Sigmoid colon (tissue), 7 donors: Measurements from ENCODE around the gene CSPG5. TPM values are rescaled to one million over a fixed set of nuclear protein-coding genes. Genes with fewer than 3 reads are reported as not detected.

Experiments used
- DNase-seq: peaks from one replicate; pipeline ENCODE4 v3.0.0-alpha.2; 2019
- H3K27ac ChIP-seq, 4 donors: fragments of 200-600 bp; sonication (generic); one replicate each; pipeline ENCODE4 v1.5.1; 2016 to 2019; ENCODE audit warnings: mild to moderate bottlenecking in 1 of 4
- H3K27me3 ChIP-seq, 3 donors: fragments of 200-600 bp; sonication (generic); one replicate each; pipeline ENCODE4 v1.5.1; 2019; ENCODE audit warnings: mild to moderate bottlenecking in 1 of 3
- H3K36me3 ChIP-seq, 4 donors: fragments of 200-600 bp; sonication (generic); one replicate each; pipeline ENCODE4 v1.5.1; 2016 to 2019
- H3K4me1 ChIP-seq, 4 donors: fragments of 200-600 bp; sonication (generic); one replicate each; pipeline ENCODE4 v1.5.1; 2017 to 2019
- H3K4me3 ChIP-seq, 4 donors: fragments of 200-600 bp; sonication (generic); one replicate each; pipeline ENCODE4 v1.5.1; 2017 to 2019; ENCODE audit warnings: mild to moderate bottlenecking in 2 of 4, moderate library complexity in 1 of 4
- H3K9me3 ChIP-seq, 4 donors: fragments of 200-600 bp in 3 of 4; sonication (generic) in 3 of 4; one replicate each; pipeline versions ENCODE4 v1.5.1 to v1.6.1; 2013 to 2019
- CTCF ChIP-seq, 4 experiments: fragments of 450-650 bp in 3 of 4; fragments of 200-600 bp in 1 of 4; IDR thresholded peaks; one replicate each; pipeline ENCODE4 v1.5.1; 2016 to 2019; ENCODE audit warnings: antibody characterized with exemption in 4 of 4, mild to moderate bottlenecking in 3 of 4, moderate library complexity in 2 of 4
- EP300 ChIP-seq, 4 donors: sonication (generic); formaldehyde crosslinking; IDR thresholded peaks; one replicate each; pipeline ENCODE4 v1.6.1; 2017; ENCODE audit warnings: antibody characterized with exemption in 4 of 4
- POLR2A ChIP-seq, 2 donors: fragments of 450-650 bp; IDR thresholded peaks; one replicate each; pipeline ENCODE4 v1.6.1; 2016; ENCODE audit warnings: antibody characterized with exemption in 2 of 2, mild to moderate bottlenecking in 2 of 2, moderate library complexity in 2 of 2
- POLR2AphosphoS5 ChIP-seq, 4 donors: sonication (generic); formaldehyde crosslinking; IDR thresholded peaks; one replicate each; pipeline ENCODE4 v1.6.1; 2017; ENCODE audit warnings: antibody characterized with exemption in 4 of 4
- WGBS, 2 donors: extraction: QIAGEN DNeasy Blood & Tissue Kit; methylation state at CpG; one replicate each; pipeline ENCODE4 v1.1.7; 2013; 5-methylcytosine and 5-hydroxymethylcytosine counted together
- intact Hi-C: fragments of 100-400 bp; cut with DNase I; formaldehyde crosslinking; loops from one replicate; pipeline ENCODE4 v1.15.1; 2023
- polyA plus RNA-seq, 3 donors: library from polyadenylated mRNA; stranded (reverse); fragments of 200-250 nt; gene quantifications; one replicate each; pipeline ENCODE4 v1.2.3, GENCODE V29; 2013
- total RNA-seq, 4 donors: library from RNA; depleted of rRNA; stranded (reverse); fragments of >200 nt; gene quantifications; one replicate each; pipeline ENCODE4 v1.1.0, GENCODE V29; 2016
- donor health status: healthy with polysubstance abuse.
- donor health status: Bipolar disorder and iron deficiency.
- donor health status: healthy.

Gene CSPG5
- total and polyA plus RNA-seq, 7 donors: 0.99 to 2.3 (median 1.4) TPM; not detected in 2

GRCh38 chr3:47617086-47618010 is 38.7 kb upstream of the CSPG5 start:
- WGBS, 2 donors: 68 to 81% methylated on average over 5 of the region's 5 CpGs
- Histone ChIP-seq H3K4me1 (peaks cover 0 to 21% (median 15%) of the 10 kb centered on the region in 4 donors), H3K36me3 (peaks cover 15 to 64% (median 18%) of the 10 kb centered on the region in 4 donors), H3K9me3 (no peaks in the 10 kb centered on the region), H3K4me3 (no peak overlapping the region), H3K27ac (no peak overlapping the region), H3K27me3 (no peaks in the 10 kb centered on the region)
- TF ChIP-seq EP300 (IDR thresholded peaks at IDR 0.05): no peak
- no peak for TF ChIP-seq POLR2A (IDR thresholded peaks at IDR 0.05)
- TF ChIP-seq POLR2AphosphoS5 (IDR thresholded peaks at IDR 0.05): no peak
- TF ChIP-seq CTCF (IDR thresholded peaks at IDR 0.05): no peak
- DNase-seq: no peak
- intact Hi-C loops: no loop called here

GRCh38 chr3:47614788-47615187 is 36.1 kb upstream of the CSPG5 start:
- H3K36me3 ChIP-seq: peaks cover 8 to 44% (median 13%) of the 10 kb centered on the region in 4 donors
- H3K27me3 ChIP-seq: no peaks in the 10 kb centered on the region
- no peak overlapping the region for H3K4me3 ChIP-seq
- peak overlapping the region in 1 of 4 donors; percentile 63 for H3K27ac ChIP-seq
- no peak for DNase-seq
- intact Hi-C loops: no loop called here
- 94 to 96% methylated on average over 2 of the region's 2 CpGs for WGBS, 2 donors
- TF ChIP-seq CTCF (IDR thresholded peaks at IDR 0.05) (no peak), POLR2AphosphoS5 (IDR thresholded peaks at IDR 0.05) (no peak), POLR2A (IDR thresholded peaks at IDR 0.05) (no peak), EP300 (IDR thresholded peaks at IDR 0.05) (no peak)
- no peaks in the 10 kb centered on the region for H3K9me3 ChIP-seq
- peaks cover 0 to 32% (median 24%) of the 10 kb centered on the region in 4 donors for H3K4me1 ChIP-seq

GRCh38 chr3:47613722-47614121 is 35.1 kb upstream of the CSPG5 start:
- no peak for TF ChIP-seq POLR2A (IDR thresholded peaks at IDR 0.05)
- TF ChIP-seq EP300 (IDR thresholded peaks at IDR 0.05): no peak
- TF ChIP-seq POLR2AphosphoS5 (IDR thresholded peaks at IDR 0.05): no peak
- no peak for TF ChIP-seq CTCF (IDR thresholded peaks at IDR 0.05)
- H3K27ac ChIP-seq: peak overlapping the region in 3 of 4 donors; percentile 47 to 63 (median 56)
- intact Hi-C loops: no loop called here
- H3K9me3 ChIP-seq: no peaks in the 10 kb centered on the region
- H3K27me3 ChIP-seq: no peaks in the 10 kb centered on the region
- WGBS, 2 donors: 72 to 83% methylated on average over 4 of the region's 4 CpGs
- H3K36me3 ChIP-seq: peaks cover 0 to 44% (median 7%) of the 10 kb centered on the region in 4 donors
- DNase-seq: no peak
- H3K4me1 ChIP-seq: peaks cover 0 to 32% (median 24%) of the 10 kb centered on the region in 4 donors
- H3K4me3 ChIP-seq: no peak overlapping the region

- Histone ChIP-seq H3K27me3 (no peaks in the 10 kb centered on the region), H3K9me3 (no peaks in the 10 kb centered on the region), H3K36me3 (peaks cover 0 to 46% (median 7%) of the 10 kb centered on the region in 4 donors), H3K4me3 (no peak overlapping the region), H3K27ac (peak overlapping the region; percentile 48 to 63 (median 56)), H3K4me1 (peaks cover 0 to 33% (median 24%) of the 10 kb centered on the region in 4 donors)
- no peak for DNase-seq
- intact Hi-C loops: no loop called here
- WGBS, 2 donors: 96 to 99% methylated on average over 2 of the region's 2 CpGs
- TF ChIP-seq EP300 (IDR thresholded peaks at IDR 0.05) (no peak), POLR2A (IDR thresholded peaks at IDR 0.05) (no peak), POLR2AphosphoS5 (IDR thresholded peaks at IDR 0.05) (no peak), CTCF (IDR thresholded peaks at IDR 0.05) (no peak)
Measured at GRCh38 chr3:47612879-47613278, 34.2 kb upstream of the CSPG5 start.
